Fibroblast of skin of left quadriceps (primary cell): ENCODE measurements around the gene USO1.

ENCODE experiments used
- DNase-seq, 2 experiments: peaks; one replicate each; pipeline ENCODE4 v3.0.0-alpha.2; 2013; ENCODE audit warnings: low read depth in 2 of 2

The USO1 gene

DNA sequence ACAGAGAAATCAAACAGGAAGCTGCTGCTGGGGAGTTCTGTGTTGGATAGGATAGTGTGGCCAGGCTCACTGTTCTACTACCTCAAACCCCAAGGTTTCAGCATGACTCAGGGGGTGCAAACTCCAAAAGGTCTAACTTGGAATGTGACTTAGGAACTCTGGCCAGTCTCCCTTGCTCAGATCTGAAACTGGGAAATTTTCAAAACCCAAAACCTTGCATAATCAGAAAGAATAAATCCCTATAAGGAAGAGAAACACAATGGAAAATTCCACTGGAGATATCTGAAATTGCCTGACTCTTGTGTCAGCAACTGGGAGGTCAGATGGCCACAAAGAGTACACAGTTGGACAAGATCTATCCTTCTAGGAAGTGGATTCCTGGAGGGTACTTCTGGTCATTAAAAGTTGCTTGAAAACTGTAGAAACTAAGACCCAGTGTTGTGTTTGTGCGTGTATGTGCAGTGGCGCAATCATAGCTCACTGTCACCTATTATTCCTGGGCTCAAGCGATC lies 119.8 kb downstream of the USO1 start:
- peak; percentile 74 to 79 for DNase-seq

DNA sequence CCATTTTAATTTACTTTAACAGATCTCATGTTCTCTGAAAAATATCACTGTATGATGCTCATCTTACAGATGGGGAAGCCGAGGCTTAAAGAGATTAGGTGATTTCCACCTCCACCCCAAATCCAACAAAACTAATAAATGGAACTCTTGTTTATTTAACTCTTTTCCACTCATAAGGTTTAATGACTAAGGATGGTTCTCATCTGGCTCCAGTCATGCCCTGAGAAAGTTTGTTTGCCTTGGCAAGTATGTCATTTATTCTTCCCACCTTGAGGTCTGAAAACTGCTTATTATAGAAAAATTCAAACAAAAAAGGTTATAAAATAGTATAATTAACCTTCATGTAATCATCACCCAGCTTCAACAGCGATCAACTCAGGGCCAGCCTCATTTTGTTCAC lies 121.6 kb downstream of the USO1 start:
- no peak for DNase-seq

DNA sequence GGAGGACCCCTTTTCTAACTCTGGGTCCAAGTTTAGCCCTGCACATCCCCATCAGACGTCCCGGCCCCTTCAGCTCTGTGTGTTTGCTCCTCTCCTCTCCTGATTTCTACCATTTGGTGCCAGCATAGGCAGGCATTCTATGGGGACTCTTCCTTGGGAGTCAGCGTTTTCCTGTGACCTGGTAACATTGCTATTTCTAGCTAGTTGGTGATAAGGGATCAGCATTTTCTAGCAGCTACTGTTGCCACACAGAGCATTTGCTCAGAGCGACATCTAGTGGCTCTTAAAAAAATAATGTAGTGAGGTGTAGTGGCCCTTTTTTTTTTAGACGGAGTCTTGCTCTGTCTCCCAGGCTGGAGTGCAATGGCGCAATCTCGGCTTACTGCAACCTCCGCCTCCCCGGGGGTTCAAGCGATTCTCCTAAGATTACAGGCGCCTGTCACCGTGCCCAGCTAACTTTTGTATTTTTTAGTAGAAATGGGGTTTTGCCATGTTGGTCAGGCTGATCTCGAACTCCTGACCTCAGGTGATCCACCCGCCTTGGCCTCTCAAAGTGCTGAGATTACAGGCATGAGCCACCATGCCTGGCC lies 123.9 kb downstream of the USO1 start:
- DNase-seq: peak; percentile 75 to 76

DNA sequence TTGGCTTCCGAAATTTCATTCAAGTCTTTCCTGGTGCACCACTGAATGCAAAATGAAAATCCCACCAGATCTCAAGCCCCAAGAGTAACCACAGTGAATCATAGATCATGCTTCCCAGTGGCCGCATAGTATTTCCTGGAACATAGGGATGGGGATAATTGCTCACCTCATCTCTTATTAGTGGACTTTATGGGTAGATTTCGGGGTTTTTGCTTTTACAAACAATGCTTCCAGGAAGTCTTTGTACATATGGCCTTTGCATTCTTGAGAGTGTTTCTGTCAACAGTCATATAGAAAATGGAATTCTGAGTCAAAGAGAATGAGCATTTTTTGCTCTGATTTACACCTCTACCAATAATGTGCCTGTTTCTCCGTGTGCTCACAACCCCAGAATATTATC lies 124.5 kb downstream of the USO1 start:
- peak; percentile 39 to 57 for DNase-seq

DNA sequence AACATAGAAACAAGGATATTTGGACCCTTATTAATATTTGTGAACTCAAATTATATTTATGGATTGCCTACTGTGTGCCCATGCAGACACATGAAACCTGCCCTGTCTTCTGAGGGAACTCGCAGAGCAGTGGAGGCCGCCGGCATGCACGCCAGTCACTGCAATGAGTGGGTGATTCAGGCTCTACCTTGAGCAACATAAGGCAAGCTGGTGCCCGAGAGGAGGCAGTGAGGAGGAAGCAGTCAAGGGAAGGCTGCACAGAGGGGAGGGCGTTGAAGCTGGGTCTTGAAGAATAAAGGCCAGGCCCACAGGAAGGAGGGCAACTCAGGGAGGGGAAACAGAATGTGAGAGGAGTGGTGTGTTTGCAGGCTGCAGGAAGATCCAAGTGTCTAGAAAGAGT lies 125.1 kb downstream of the USO1 start:
- DNase-seq: no peak

DNA sequence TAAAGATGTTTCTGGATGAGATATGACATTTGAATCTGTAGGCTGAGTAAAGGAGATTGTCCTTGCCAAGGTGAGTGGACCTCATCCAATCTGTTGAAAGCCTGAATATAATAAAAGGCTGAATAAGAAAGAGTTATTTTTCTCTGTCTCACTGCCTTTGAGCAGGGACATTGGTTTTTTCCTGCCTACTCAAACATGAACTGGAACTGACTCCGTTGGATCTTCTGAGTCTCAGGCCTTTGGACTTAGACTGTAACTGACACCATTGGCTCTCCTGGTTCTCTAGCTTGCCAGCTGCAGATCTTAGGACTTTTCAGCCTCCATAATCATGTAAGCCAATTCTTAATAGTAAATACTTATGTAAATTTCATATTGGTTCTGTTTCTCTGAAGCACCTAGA lies 134.3 kb downstream of the USO1 start:
- DNase-seq: no peak

DNA sequence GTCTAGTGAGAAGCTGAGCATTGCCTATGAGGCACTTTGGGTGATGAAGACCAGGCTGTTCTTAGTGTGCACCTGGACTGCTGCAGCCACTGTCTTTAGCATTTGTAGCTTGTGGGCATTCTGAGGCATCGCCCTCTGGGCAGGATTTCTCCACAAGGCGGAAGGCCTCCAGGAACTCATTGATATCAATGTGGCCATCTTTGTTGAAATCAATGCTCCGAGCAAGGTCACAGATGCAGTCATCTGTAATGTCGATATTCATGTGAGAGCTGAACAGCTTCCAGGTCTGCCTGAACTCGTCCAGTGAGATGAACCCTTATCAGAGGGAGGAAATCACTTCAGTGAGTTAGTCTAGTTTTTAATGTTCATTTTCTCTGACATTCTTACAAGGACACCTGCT lies 136.2 kb downstream of the USO1 start:
- DNase-seq: no peak
